GM19193 (cell line): ENCODE results near the gene SLC1A6.

Experiments used
- POLR2A ChIP-seq: IDR thresholded peaks from 4 replicates; pipeline ENCODE4 v1.6.1; 2011; ENCODE audit not compliant: insufficient read depth, insufficient read length; ENCODE audit errors: extremely low read depth

The SLC1A6 gene

DNA sequence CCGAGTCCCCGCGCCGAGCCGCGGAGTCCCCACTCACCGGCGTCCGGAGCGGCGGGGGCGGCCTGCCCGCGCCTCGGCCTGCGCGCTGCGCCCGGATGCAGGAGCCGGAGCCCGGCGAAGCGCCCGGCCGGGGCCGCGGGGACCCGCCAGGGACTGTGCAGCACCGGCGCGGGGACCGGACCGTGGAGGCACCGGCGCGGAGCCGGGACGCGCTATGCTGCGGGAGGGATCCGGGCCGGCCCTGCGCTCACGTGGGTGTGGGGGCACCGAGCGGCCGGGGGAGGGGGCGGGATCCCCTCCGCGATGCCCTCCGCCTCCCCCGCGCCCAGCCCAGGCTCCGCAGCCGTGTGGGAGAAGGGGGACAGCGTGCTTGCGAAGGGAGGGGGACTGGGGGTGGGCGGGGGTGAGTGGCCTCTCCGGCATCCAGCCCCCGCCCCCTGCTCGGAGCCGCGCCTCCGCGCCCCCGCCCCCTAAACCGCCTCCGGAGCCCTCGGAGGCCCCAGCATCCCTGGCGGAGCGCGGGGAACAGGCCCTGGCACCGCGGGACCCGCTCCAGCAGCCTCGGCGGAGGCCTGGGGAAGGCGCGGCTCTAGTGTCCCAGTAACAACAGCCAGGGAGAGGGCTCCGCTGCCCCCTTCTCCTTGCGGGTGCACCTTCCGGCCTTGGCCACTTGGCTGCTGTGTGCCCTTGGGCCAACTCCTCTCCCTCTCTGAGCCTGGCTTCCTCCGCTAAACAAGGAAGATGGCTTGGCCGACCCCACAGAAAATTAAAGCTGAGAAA, at the start of gene SLC1A6:
Gene SLC1A6, minus strand, starts transcription at position 389 of the 780 bp plus-strand sequence. CDS start 6,954 bp downstream, outside the sequence.
- TF ChIP-seq POLR2A: no peak

DNA sequence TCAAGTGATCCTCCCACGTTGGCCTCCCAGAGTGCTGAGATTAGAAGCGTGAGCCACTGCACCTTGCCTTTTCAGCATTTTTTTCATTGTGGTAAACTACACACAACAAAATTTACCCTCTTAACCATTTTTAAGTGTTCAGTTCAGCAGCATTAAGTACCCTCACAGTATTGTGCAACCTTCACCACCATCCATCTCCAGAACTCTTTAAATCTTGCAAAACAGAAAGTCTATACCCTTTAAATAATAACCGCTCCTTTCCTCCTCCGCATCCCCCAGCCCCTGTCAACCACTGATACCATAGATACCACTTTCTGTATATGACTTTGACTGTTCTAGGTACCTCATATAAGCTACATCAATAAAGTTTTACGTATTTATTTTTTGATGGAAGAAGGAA, 48.8 kb upstream of the SLC1A6 start:
- TF ChIP-seq POLR2A: no peak

DNA sequence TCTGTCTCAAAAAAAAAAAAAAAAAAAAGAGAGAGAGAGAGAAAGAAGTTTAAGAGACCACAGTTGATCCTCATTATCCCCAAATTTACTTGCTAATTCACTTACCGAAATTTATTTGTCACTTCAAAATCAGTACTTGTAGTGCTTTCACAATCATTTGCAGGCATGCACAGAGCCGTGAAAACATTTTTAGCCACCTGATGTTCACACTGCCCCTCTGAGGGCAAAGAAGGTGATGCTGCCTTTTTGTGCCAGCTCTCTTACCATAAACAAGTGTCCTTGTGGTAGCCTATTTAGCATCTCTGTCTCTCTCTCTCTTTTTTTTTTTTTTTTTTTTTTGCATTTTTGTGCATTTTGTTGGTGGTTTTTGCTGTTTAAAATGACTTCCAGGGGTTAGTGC, 45.6 kb upstream of the SLC1A6 start:
- no peak for TF ChIP-seq POLR2A

DNA sequence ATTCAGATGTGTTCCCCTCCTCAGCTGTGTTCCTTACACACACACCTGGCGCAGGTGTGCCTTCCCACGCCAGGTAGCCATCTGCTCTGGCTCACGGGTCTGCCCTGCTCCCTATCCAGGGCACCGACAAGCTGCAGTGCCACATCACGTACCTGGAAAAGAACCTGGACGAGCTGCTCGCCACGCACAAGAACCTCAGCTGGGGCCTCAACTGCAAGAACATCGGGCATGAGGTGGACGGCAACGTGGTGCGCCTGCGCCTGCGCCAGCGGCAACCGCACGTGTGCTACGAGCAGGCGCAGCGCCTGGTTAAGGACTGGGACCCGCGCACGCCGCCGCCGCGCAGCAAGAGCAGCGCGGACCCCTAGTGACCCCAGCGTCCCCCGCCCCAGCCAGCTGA, 43.1 kb upstream of the SLC1A6 start:
- TF ChIP-seq POLR2A: no peak

DNA sequence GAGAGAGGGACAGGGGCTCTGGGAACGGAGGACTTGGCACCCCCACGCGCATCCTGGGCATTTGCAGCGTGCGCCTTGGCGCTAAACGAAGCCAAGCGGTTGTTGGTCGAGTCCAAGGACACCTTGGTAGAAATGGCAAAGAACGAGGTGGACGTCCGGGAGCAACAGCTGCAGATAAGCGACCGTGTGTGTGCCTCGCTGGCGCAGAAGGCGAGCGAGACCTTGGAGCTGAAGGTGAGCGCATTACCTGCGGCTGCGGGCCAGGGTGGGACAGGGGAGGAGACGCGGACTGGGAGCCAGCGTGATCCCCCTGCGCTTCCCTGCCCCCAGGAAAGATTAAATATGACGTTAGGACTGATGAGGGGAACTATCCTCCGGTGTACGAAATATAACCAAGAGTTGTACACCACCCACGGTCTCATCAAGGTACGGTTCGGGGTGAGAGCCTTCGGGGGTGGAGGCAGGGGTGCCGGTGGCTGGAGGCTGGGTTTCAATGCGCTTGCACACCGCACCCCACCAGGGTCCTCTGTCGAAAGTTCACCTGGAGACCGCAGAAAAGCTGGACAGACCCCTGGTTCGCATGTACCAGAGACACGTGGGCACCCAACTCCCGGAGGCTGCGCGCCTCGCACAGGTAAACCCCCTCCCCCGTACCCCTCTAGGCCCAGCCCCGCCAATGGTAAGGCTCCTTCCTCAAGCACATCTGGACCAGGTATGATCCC, 41.8 kb upstream of the SLC1A6 start:
- no peak for TF ChIP-seq POLR2A

DNA sequence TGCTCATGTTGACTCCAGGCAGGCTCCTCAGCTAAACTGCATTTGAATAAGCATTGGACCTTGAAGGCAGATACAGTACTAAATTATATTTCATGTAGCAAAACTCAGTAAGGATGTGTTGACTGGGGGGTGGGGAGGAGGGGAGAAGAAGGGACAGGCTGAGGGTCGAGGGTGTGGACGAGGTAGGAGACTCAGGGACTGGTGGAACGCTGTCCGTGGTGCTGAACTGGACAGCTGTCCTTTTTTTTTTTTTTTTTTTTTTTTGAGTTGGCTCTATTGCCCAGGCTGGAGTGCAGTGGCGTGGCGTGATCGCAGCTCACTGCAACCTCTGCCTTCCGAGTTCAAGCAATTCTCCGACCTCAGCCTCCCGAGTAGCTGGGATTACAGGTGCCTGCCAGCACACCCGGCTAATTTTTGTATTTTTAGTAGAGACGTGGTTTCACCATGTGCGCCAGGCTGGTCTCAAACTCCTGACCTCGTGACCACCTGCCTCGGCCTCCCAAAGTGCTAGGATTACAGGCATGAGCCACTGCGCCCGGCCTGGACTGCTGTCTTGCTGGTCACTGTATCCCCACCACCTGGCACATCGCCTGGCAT, 36.4 kb upstream of the SLC1A6 start:
- TF ChIP-seq POLR2A: no peak

DNA sequence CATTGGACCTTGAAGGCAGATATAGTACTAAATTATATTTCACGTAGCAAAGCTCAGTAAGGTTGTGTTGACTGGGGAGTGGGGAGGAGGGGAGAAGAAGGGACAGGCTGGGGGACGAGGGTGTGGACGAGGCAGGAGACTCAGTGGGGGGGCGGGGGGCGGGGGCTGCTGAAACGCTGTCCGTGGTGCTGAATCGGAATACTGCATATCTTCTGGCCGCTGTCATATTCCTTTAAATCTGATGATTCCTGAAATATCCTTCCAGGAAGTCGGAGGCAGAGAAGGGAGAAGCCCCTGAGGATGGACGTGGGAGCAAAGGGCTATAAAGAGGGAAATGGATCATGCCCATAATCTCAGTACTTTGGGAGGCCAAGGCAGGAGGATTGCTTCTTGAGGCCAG, 34.9 kb upstream of the SLC1A6 start:
- no peak for TF ChIP-seq POLR2A

DNA sequence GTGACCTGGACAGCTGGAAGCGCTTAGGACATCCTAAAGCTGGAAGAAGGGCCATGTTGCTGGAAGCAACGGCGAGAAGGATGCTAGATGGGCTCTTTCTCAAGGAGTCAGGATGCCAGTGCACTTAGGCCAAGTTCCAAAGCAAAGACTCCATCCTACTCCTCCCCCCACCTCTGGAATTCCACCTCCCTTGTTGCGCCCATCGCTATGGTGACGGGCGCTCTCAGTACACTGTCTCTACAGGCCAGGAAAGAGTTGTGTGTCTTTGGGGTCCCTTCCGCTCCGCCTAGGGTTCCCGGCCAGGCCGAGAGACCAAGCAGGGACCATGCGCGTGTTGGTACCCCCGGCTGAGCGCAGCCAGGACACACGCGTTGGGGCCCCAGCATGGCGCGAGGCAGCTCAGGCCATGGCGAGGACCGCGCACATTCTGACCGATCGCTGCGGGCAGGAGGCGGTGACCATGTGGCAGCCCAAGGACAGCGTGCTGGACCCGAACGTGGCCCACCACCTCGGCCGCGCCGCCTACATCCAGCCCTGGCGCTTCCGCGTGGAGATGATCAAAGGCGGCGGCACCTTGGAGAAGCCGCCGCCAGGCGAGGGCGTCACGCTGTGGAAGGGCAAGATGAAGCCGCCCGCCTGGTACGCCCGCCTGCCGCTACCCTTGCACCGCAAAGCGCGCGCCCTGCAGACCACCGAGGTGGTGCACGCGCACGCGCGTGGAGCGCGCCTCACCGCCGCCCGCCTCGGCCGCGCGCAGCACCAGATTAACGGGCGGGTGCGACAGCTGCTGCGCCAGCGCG, 31.0 kb upstream of the SLC1A6 start:
- TF ChIP-seq POLR2A: no peak

DNA sequence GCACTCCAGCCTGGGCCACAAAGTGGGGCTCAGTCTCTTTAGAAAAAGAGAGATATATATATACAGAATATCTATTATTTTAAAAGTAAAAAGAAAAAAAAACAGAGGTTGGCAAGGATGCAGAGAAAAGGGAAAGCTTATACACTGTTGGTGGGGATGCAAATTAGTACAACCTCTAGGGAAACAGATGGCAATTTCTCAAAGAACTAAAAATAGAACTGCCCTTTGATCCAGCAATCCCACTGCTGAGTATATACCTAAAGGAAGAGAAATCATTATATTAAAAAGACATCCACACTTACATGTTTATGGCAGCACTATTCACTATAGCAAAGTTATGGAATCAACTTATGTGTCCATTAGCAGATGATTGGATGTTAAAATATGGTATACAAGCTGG, 28.6 kb upstream of the SLC1A6 start:
- TF ChIP-seq POLR2A: no peak

DNA sequence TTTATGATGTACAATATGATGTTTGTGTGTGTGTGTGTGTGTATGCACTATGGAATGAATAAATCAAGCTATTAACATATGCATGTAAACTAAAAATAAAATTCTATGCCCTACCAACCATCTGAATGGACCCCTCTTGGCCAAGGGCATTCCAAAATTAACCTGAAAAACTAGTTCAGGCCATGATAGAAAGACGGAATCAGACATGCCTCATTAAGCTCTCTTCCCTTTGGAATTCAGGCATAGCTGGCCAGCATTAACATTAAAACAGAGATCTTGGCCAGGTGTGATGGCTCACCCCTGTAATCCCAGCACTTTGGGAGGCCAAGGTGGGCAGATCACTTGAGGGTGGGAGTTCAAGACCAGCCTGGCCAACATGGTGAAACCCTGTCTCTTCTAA, 18.3 kb upstream of the SLC1A6 start:
- TF ChIP-seq POLR2A: no peak

DNA sequence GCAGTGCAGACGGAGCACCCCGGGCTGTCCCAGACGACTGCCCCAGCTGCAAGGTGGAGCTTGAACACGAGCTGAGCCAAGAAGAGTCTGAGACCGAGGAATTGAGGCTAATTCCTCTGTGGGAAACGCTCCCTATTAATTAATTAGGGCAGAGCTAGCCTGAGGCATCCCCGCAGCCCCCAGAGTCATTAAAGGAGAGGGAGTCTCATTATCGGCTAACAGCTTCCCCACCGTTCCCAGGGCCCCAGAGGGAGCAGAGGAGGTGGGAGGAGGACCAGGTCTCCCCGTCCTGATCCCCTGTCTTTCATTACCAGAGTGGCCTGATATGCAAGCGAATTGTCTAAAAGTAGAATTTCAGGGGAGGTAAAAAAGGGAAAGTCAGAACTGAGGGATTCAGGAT, 13.1 kb upstream of the SLC1A6 start:
- TF ChIP-seq POLR2A: no peak

DNA sequence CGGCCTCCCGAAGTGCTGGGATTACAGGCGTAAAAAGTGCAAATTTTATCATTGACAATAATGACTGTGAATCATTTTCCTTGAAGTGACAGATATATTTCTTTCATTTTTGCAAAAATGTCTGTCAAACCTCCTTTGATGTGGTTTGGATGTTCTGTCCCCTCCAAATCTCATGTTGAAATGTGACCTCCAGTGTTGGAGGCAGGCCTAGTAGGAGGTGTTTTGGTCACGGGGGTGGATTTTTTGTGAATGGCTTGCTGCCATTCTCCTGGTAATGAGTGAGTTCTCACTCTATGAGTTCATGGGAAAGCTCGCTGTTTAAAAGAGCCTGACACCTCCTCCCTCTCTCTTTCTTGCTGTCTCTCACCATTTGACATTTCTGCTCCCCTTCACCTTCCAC, 5.5 kb upstream of the SLC1A6 start:
- TF ChIP-seq POLR2A: no peak

DNA sequence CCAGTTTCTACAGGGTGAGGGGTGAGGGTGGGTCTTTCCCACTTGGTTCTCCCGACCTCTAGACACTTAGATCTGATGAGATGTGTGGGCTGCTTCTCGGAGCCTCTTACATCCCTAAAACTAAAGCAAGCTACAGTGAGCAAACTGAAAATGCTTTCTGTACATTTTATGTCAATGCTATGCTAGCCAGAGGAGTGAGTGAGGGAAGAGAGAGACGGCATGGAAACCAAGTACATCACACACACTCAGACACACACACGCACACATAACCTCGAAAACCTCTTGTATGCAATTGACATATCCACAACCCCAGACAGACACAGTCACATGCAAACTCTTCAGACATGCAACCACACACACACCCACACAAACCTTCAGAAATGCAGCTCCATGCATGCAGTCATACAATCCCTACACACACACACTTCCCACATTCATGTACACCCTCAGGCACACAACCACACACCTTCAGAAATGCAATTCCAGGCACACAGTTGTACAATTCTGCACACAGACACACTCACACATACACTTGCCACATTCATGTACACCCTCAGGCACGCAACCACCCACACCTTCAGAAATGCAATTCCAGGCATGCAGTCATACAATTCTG, 1.4 kb downstream of the SLC1A6 start:
- no peak for TF ChIP-seq POLR2A

DNA sequence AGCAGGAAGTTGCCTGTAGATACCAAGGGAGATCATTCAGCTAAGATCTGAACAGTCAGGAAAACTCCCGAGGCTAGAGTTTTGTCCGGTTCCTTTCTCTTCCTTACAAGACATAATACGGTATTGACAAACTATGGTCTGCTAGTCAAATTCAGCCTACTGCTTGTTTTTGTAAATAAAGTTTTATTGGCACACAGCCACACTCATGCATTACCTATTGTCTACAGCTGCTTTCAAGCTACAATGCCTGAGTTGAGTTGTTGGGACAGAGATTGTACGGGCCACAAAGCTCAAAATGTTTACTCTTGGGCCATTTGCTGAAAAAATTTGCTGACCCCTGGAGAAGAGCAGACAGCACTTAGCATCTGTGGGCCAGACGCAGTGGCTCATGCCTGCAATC, 2.5 kb downstream of the SLC1A6 start:
- TF ChIP-seq POLR2A: no peak

DNA sequence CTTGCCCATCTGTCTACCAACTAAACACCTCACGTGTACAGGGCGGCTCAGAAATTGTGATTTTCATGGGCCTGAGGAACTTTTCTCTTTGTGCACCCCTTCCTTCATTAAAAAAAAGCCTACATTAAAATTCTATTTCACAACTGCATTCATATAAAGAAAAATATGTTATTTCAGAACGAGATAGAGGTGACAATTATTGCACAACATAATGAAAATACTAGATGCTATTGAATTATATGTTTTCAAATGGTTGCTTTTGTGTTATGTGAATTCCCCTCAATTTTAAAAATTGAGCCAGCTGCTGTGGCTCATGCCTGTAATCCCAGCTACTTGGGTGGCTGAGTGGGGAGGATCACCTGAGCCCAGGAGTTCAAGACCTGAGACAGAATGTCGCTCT, 5.2 kb downstream of the SLC1A6 start:
- no peak for TF ChIP-seq POLR2A
